H1 (cell line): Measurements from ENCODE around the gene RELN. TPM values are rescaled to one million over a fixed set of nuclear protein-coding genes. Genes with fewer than 3 reads are reported as not detected.

ENCODE experiments used
- CTCF ChIA-PET: fragments of 300-600 bp; sonication (Branson Sonifier 250); formaldehyde crosslinking; loops from one replicate; lab custom pipeline; 2021; ENCODE audit not compliant: partially characterized antibody; lab: Charles Lee
- POLR2A ChIA-PET: fragments of 300-600 bp; sonication (Branson Sonifier 250); formaldehyde crosslinking; loops from one replicate; lab custom pipeline; 2021; ENCODE audit warnings: inconsistent platforms; ENCODE audit not compliant: partially characterized antibody; lab: Charles Lee
- DNase-seq, 2 experiments: peaks; one replicate each; pipeline versions ENCODE4 v3.0.0 to v3.0.0-alpha.2; 2010 to 2022; ENCODE audit warnings: low spot score in 2 of 2, low read depth in 1 of 2, mixed read lengths in 1 of 2
- FAIRE-seq: peaks from 2 replicates; lab custom pipeline; 2011; peaks lifted over from hg19 to GRCh38; lab: Jason Lieb, UNC
- H2AFZ ChIP-seq: 2 replicates; pipeline ENCODE4 v1.8.1; 2012; ENCODE audit warnings: low read length, inconsistent platforms
- H2AK5ac ChIP-seq: 2 replicates; pipeline ENCODE4 v1.6.1; 2013; ENCODE audit warnings: low read depth, low read length
- H2BK120ac ChIP-seq: replicated peaks from 2 replicates; pipeline ENCODE3; 2013; ENCODE audit warnings: low read depth, low read length, inconsistent platforms
- H2BK12ac ChIP-seq: 2 replicates; pipeline ENCODE4 v1.6.1; 2013; ENCODE audit warnings: low read depth, low read length
- H2BK15ac ChIP-seq: 2 replicates; pipeline ENCODE4 v1.6.1; 2013; ENCODE audit warnings: low read length
- H2BK20ac ChIP-seq: 2 replicates; pipeline ENCODE4 v1.6.1; 2013; ENCODE audit warnings: low read length
- H2BK5ac ChIP-seq: 2 replicates; pipeline ENCODE4 v1.6.1; 2013; ENCODE audit warnings: low read depth, low read length
- H3K14ac ChIP-seq: 2 replicates; pipeline ENCODE4 v1.6.1; 2013; ENCODE audit warnings: inconsistent platforms; ENCODE audit not compliant: insufficient read length
- H3K18ac ChIP-seq: 2 replicates; pipeline ENCODE4 v1.6.1; 2013; ENCODE audit warnings: low read length; ENCODE audit errors: extremely low read depth
- H3K23ac ChIP-seq: 2 replicates; pipeline ENCODE4 v1.6.1; 2013; ENCODE audit warnings: inconsistent platforms; ENCODE audit not compliant: insufficient read length
- H3K23me2 ChIP-seq: 2 replicates; pipeline ENCODE4 v1.6.1; 2013; ENCODE audit warnings: low read depth, low read length
- H3K27ac ChIP-seq: 2 replicates; pipeline ENCODE4 v1.6.1; 2011; ENCODE audit warnings: low read depth, low read length, inconsistent platforms
- H3K27me3 ChIP-seq, 4 experiments: replicated peaks in 1 of 4; 1 replicate in 1 of 4; 2 replicates in 3 of 4; pipeline versions ENCODE4 v1.6.1 to v1.8.1; 2011 to 2013; ENCODE audit warnings: low read length in 3 of 4, mild to moderate bottlenecking in 3 of 4, inconsistent platforms in 2 of 4, mixed read lengths in 2 of 4, moderate library complexity in 1 of 4; ENCODE audit not compliant: control insufficient read depth in 3 of 4, insufficient read depth in 3 of 4; ENCODE audit errors: extremely low read depth in 1 of 4
- H3K36me3 ChIP-seq, 4 experiments: 2 replicates each; pipeline versions ENCODE4 v1.6.1 to v1.8.1; 2011 to 2013; ENCODE audit warnings: mild to moderate bottlenecking in 4 of 4, low read length in 3 of 4, moderate library complexity in 2 of 4, control low read depth in 1 of 4, inconsistent platforms in 1 of 4; ENCODE audit not compliant: insufficient read depth in 4 of 4, control insufficient read depth in 2 of 4
- H3K4ac ChIP-seq: replicated peaks from 2 replicates; pipeline ENCODE3; 2013; ENCODE audit warnings: low read length, low read depth, mixed read lengths, inconsistent platforms; ENCODE audit not compliant: insufficient read length
- H3K4me1 ChIP-seq, 4 experiments: replicated peaks in 1 of 4; 1 replicate in 1 of 4; 2 replicates in 3 of 4; pipeline versions ENCODE4 v1.6.1 to v1.8.1; 2011 to 2013; ENCODE audit warnings: low read length in 3 of 4, inconsistent platforms in 2 of 4, mixed read lengths in 1 of 4; ENCODE audit not compliant: insufficient read depth in 4 of 4, control insufficient read depth in 3 of 4
- H3K4me2 ChIP-seq, 2 experiments: 2 replicates each; pipeline versions ENCODE4 v1.6.1 to v1.8.1; 2011 to 2013; ENCODE audit warnings: low read depth in 2 of 2, low read length in 2 of 2, control low read depth in 1 of 2, inconsistent platforms in 1 of 2, mild to moderate bottlenecking in 1 of 2; ENCODE audit not compliant: insufficient read depth in 1 of 2
- H3K4me3 ChIP-seq, 4 experiments: fragments of 200-600, 300-600 bp in 1 of 4; sonication (generic), shearing (Covaris generic), sonication (Bioruptor Twin) in 1 of 4; 2 replicates each; pipeline versions ENCODE4 v1.5.1 to v1.8.1; 2011 to 2016; ENCODE audit warnings: low read length in 4 of 4, low read depth in 3 of 4, control low read depth in 2 of 4, inconsistent platforms in 2 of 4, mild to moderate bottlenecking in 2 of 4, mixed read lengths in 1 of 4, moderate library complexity in 1 of 4; ENCODE audit not compliant: insufficient read depth in 2 of 4; ENCODE audit errors: extremely low read depth in 1 of 4
- H3K56ac ChIP-seq: replicated peaks from 2 replicates; pipeline ENCODE3; 2013; ENCODE audit warnings: low read depth, mild to moderate bottlenecking, mixed read lengths, low read length, inconsistent platforms; ENCODE audit not compliant: insufficient read length
- H3K79me1 ChIP-seq: 2 replicates; pipeline ENCODE4 v1.6.1; 2013; ENCODE audit warnings: low read depth, low read length, control low read depth
- H3K79me2 ChIP-seq, 2 experiments: 2 replicates each; pipeline versions ENCODE4 v1.6.1 to v1.8.1; 2012 to 2013; ENCODE audit warnings: low read length in 2 of 2, mild to moderate bottlenecking in 2 of 2, inconsistent platforms in 1 of 2; ENCODE audit not compliant: insufficient read depth in 2 of 2, control insufficient read depth in 1 of 2
- H3K9ac ChIP-seq, 4 experiments: replicated peaks in 1 of 4; 1 replicate in 1 of 4; 2 replicates in 3 of 4; pipeline versions ENCODE4 v1.6.1 to v1.8.1; 2011 to 2013; ENCODE audit warnings: low read depth in 3 of 4, low read length in 3 of 4, control low read depth in 2 of 4, mild to moderate bottlenecking in 2 of 4, moderate library complexity in 2 of 4, inconsistent platforms in 1 of 4; ENCODE audit errors: extremely low read depth in 1 of 4
- H3K9me3 ChIP-seq, 2 experiments: 2 replicates each; pipeline versions ENCODE4 v1.6.1 to v1.8.1; 2012 to 2013; ENCODE audit warnings: mild to moderate bottlenecking in 2 of 2, moderate library complexity in 2 of 2, control low read depth in 1 of 2, inconsistent platforms in 1 of 2, low read depth in 1 of 2, low read length in 1 of 2, mixed read lengths in 1 of 2; ENCODE audit not compliant: insufficient read depth in 2 of 2
- H4K20me1 ChIP-seq, 2 experiments: replicated peaks in 1 of 2; 2 replicates each; pipeline versions ENCODE3 to v1.8.1; 2011 to 2013; ENCODE audit warnings: inconsistent platforms in 2 of 2, low read length in 2 of 2, mild to moderate bottlenecking in 1 of 2; ENCODE audit not compliant: insufficient read depth in 2 of 2, control insufficient read depth in 1 of 2
- H4K5ac ChIP-seq: 2 replicates; pipeline ENCODE4 v1.6.1; 2013; ENCODE audit warnings: low read length, low read depth, mixed read lengths, inconsistent platforms; ENCODE audit not compliant: insufficient read length
- H4K8ac ChIP-seq: 2 replicates; pipeline ENCODE4 v1.8.0; 2013; ENCODE audit warnings: mild to moderate bottlenecking, moderate library complexity, low read length, inconsistent platforms; ENCODE audit not compliant: insufficient read depth; ENCODE audit errors: extremely low read depth
- H4K91ac ChIP-seq: replicated peaks from 2 replicates; pipeline ENCODE3; 2013; ENCODE audit warnings: low read length, mixed read lengths, inconsistent platforms; ENCODE audit not compliant: insufficient read length
- BCL11A ChIP-seq, 2 experiments: IDR thresholded peaks; one replicate each; pipeline ENCODE4 v1.6.1; 2011; ENCODE audit warnings: low read depth in 2 of 2, low read length in 2 of 2, mild to moderate bottlenecking in 2 of 2
- BRCA1 ChIP-seq: IDR thresholded peaks from 2 replicates; pipeline ENCODE4 v1.6.1; 2012; ENCODE audit warnings: low read depth, low read length, improper control_type of control experiment
- CBX8 ChIP-seq: fragments of 300-800, 300-1000 bp; sonication (generic); IDR thresholded peaks from 2 replicates; pipeline ENCODE4 v1.7.1; 2016; ENCODE audit warnings: low read depth, low read length, borderline replicate concordance
- CHD2 ChIP-seq: IDR thresholded peaks from 2 replicates; pipeline ENCODE4 v1.6.1; 2012; ENCODE audit warnings: low read length, improper control_type of control experiment
- CREB1 ChIP-seq: IDR thresholded peaks from 2 replicates; pipeline ENCODE4 v1.6.1; 2012; ENCODE audit warnings: inconsistent platforms
- HDAC6 ChIP-seq: IDR thresholded peaks from one replicate; pipeline ENCODE4 v1.7.1; 2012; ENCODE audit warnings: low read depth, mild to moderate bottlenecking, inconsistent platforms, low read length, moderate library complexity
- KDM4A ChIP-seq: IDR thresholded peaks from one replicate; pipeline ENCODE4 v1.7.1; 2012; ENCODE audit warnings: low read depth, mild to moderate bottlenecking, moderate library complexity, low read length, inconsistent platforms; ENCODE audit not compliant: severe bottlenecking
- PHF8 ChIP-seq: fragments of 200-600 bp; sonication (generic); conservative IDR thresholded peaks from 2 replicates; pipeline ENCODE4 v1.7.1; 2012; ENCODE audit warnings: low read depth, mild to moderate bottlenecking, inconsistent platforms, low read length, moderate library complexity
- POLR2AphosphoS5 ChIP-seq: IDR thresholded peaks from 2 replicates; pipeline ENCODE4 v1.6.1; 2011; ENCODE audit warnings: low read depth, low read length
- RFX5 ChIP-seq: IDR thresholded peaks from 2 replicates; pipeline ENCODE4 v1.6.1; 2011; ENCODE audit warnings: low read depth, low read length, improper control_type of control experiment, borderline replicate concordance
- RNF2 ChIP-seq: fragments of 200-900, 300-1000 bp; sonication (generic); IDR thresholded peaks from 2 replicates; pipeline ENCODE4 v1.7.1; 2016; ENCODE audit warnings: borderline replicate concordance, low read depth, mild to moderate bottlenecking, antibody characterized with exemption, low read length; ENCODE audit not compliant: poor library complexity, severe bottlenecking; ENCODE audit errors: missing control alignments
- RXRA ChIP-seq: IDR thresholded peaks from 2 replicates; pipeline ENCODE4 v1.6.1; 2011; ENCODE audit warnings: low read depth, mild to moderate bottlenecking, low read length, moderate library complexity; ENCODE audit not compliant: insufficient read depth
- TAF1 ChIP-seq: IDR thresholded peaks from 2 replicates; pipeline ENCODE4 v1.6.1; 2011; ENCODE audit warnings: mild to moderate bottlenecking, low read depth, low read length
- TBP ChIP-seq: IDR thresholded peaks from 2 replicates; pipeline ENCODE4 v1.6.1; 2011; ENCODE audit warnings: low read depth, low read length, improper control_type of control experiment
- WGBS, 2 experiments: shearing (Covaris generic) in 1 of 2; methylation state at CpG; one replicate each; pipeline versions ENCODE4 v1.1.6 to v1.1.7; 2013 to 2015; ENCODE audit warnings: low lambda C conversion rate in 2 of 2, mixed read lengths in 2 of 2, inconsistent platforms in 1 of 2, low coverage in 1 of 2, missing lambda C conversion rate in 1 of 2; ENCODE audit not compliant: insufficient replicate concordance in 2 of 2, insufficient coverage in 1 of 2, insufficient read length in 1 of 2; ENCODE audit errors: extremely low coverage in 1 of 2, missing lambda C conversion rate in 1 of 2; 5-methylcytosine and 5-hydroxymethylcytosine counted together
- polyA plus RNA-seq, 7 experiments: library from polyadenylated mRNA; depleted of rRNA in 3 of 7; stranded (reverse) in 5 of 7; unstranded in 2 of 7; fragments of >200 nt in 5 of 7; fragments of 200-250 nt in 2 of 7; gene quantifications; 1 replicate in 5 of 7; 2 replicates in 1 of 7; 4 replicates in 1 of 7; pipeline versions ENCODE4 v1.2.1 to v1.2.3, GENCODE V29; 2011 to 2013; ENCODE audit warnings: missing spikeins in 2 of 7, mixed read lengths in 2 of 7
- total RNA-seq: library from RNA; stranded (reverse); fragmentation: NEBNext Ultra II Directional; extraction: Animal tissue kit (Norgen Biotek cat#: 25700); gene quantifications from 2 replicates; pipeline ENCODE4 v1.2.1, GENCODE V29; 2021

RELN gene
- total and polyA plus RNA-seq, 2 of the 8 experiments (the other 6 are each of a cell fraction or from before 2014, with no cell fraction given) = 0.03 to 0.07 TPM

GRCh38 chr7:103694304-103694703 lies 295.2 kb downstream of the RELN start:
- Histone ChIP-seq H3K4ac (no peak overlapping the region), H3K27ac (no peak overlapping the region), H2BK5ac (no peak overlapping the region), H2AFZ (no peak overlapping the region), H4K91ac (no peak overlapping the region), H4K5ac (no peak overlapping the region), H3K4me3 (no peak overlapping the region), H3K18ac (no peak overlapping the region), H3K9me3 (no peaks in the 10 kb centered on the region), H2BK120ac (no peak overlapping the region), H3K4me1 (no peaks in the 10 kb centered on the region), H3K9ac (no peak overlapping the region), H2BK15ac (no peak overlapping the region), H3K23ac (no peak overlapping the region), H4K8ac (no peak overlapping the region), H3K23me2 (no peaks in the 10 kb centered on the region), H3K79me1 (no peaks in the 10 kb centered on the region), H3K27me3 (no peaks in the 10 kb centered on the region), H3K4me2 (no peak overlapping the region), H3K14ac (no peak overlapping the region), H3K79me2 (no peaks in the 10 kb centered on the region), H4K20me1 (no peaks in the 10 kb centered on the region), H2BK12ac (no peak overlapping the region), H2BK20ac (no peak overlapping the region), H2AK5ac (no peak overlapping the region), H3K36me3 (no peaks in the 10 kb centered on the region), H3K56ac (no peak overlapping the region)
- ChIA-PET CTCF (no interaction called here), POLR2A (no interaction called here)
- 89 to 100% methylated on average over 3 to 4 of the region's 4 CpGs for WGBS, 2 experiments
- FAIRE-seq (no peak), DNase-seq (no peak)
- TF ChIP-seq TAF1 = no peak
- no peak for TF ChIP-seq RNF2
- TF ChIP-seq PHF8 = no peak
- no peak for TF ChIP-seq HDAC6
- no peak for TF ChIP-seq CHD2
- TF ChIP-seq CBX8 = no peak
- TF ChIP-seq RFX5 = no peak
- no peak for TF ChIP-seq POLR2AphosphoS5
- TF ChIP-seq TBP = no peak
- TF ChIP-seq KDM4A = no peak
- no peak for TF ChIP-seq BCL11A (IDR thresholded peaks at IDR 0.05; ENCODE audit: low read depth in 2 of 2, low read length in 2 of 2)
- no peak for TF ChIP-seq CREB1
- TF ChIP-seq RXRA = no peak
- no peak for TF ChIP-seq BRCA1
